HEK293 (cell line): ENCODE data around the gene ALG1.

Experiments
- CTCF ChIA-PET: fragments of 350-600 bp; formaldehyde crosslinking; extraction: SDS; loops from one replicate; lab custom pipeline; 2021; ENCODE audit warnings: antibody characterized with exemption; lab: Yijun Ruan, JAX
- POLR2A ChIA-PET: fragments of 300-600 bp; formaldehyde crosslinking; extraction: SDS; loops from one replicate; lab custom pipeline; 2020; ENCODE audit warnings: antibody characterized with exemption, inconsistent platforms; lab: Yijun Ruan, JAX
- H3K27ac ChIP-seq: fragments of 200-500 bp; sonication (Bioruptor generic); 2 replicates; pipeline ENCODE4 v1.5.1; 2014; ENCODE audit warnings: low read depth, low read length, control low read depth, inconsistent platforms; ENCODE audit errors: extremely low read depth
- H3K36me3 ChIP-seq, 2 experiments: fragments of 200-500 bp in 1 of 2; sonication (Bioruptor generic) in 1 of 2; 1 replicate in 1 of 2; 2 replicates in 1 of 2; pipeline ENCODE4 v1.5.1; 2014 to 2017; ENCODE audit warnings: inconsistent platforms in 2 of 2, low read length in 2 of 2; ENCODE audit not compliant: control insufficient read depth in 2 of 2, insufficient read depth in 1 of 2
- H3K4me1 ChIP-seq: fragments of 200-500 bp; sonication (Bioruptor generic); 2 replicates; pipeline ENCODE4 v1.5.1; 2014; ENCODE audit warnings: mild to moderate bottlenecking, low read length, inconsistent platforms; ENCODE audit not compliant: control insufficient read depth, insufficient read depth
- H3K4me3 ChIP-seq: 2 replicates; pipeline ENCODE4 v1.5.1; 2011; ENCODE audit warnings: low read depth, mild to moderate bottlenecking, control low read depth, low read length, moderate library complexity
- H3K9me3 ChIP-seq: fragments of 200-500 bp; sonication (Bioruptor generic); 2 replicates; pipeline ENCODE4 v1.5.1; 2014; ENCODE audit warnings: low read depth, low read length, inconsistent platforms; ENCODE audit not compliant: control insufficient read depth, insufficient read depth
- BCL11B ChIP-seq: fragments of 450-650 bp; formaldehyde crosslinking; IDR thresholded peaks from 2 replicates; pipeline ENCODE4 v1.5.1; 2016; ENCODE audit warnings: low read depth, missing biosample characterization, missing genetic modification characterization
- CTCF ChIP-seq: fragments of 450-650 bp; formaldehyde crosslinking; IDR thresholded peaks from 2 replicates; pipeline ENCODE4 v1.5.1; 2016; ENCODE audit warnings: missing biosample characterization, missing genetic modification characterization
- FEZF1 ChIP-seq: fragments of 450-650 bp; formaldehyde crosslinking; IDR thresholded peaks from 2 replicates; pipeline ENCODE4 v1.5.1; 2016; ENCODE audit warnings: missing biosample characterization, missing genetic modification characterization
- YY1 ChIP-seq: fragments of 450-650 bp; formaldehyde crosslinking; IDR thresholded peaks from 2 replicates; pipeline ENCODE4 v1.5.1; 2018; ENCODE audit warnings: missing biosample characterization, missing genetic modification characterization
- ZFP41 ChIP-seq: fragments of 450-650 bp; formaldehyde crosslinking; IDR thresholded peaks from 2 replicates; pipeline ENCODE4 v1.5.1; 2016; ENCODE audit warnings: missing biosample characterization, missing genetic modification characterization, borderline replicate concordance
- ZIC2 ChIP-seq: fragments of 450-650 bp; formaldehyde crosslinking; IDR thresholded peaks from 2 replicates; pipeline ENCODE4 v1.5.1; 2016; ENCODE audit warnings: missing biosample characterization, missing genetic modification characterization
- ZNF155 ChIP-seq: fragments of 450-650 bp; formaldehyde crosslinking; IDR thresholded peaks from 2 replicates; pipeline ENCODE4 v1.5.1; 2016; ENCODE audit warnings: missing biosample characterization, missing genetic modification characterization
- ZNF23 ChIP-seq: fragments of 450-650 bp; formaldehyde crosslinking; IDR thresholded peaks from 2 replicates; pipeline ENCODE4 v1.5.1; 2016; ENCODE audit warnings: missing biosample characterization, missing genetic modification characterization, borderline replicate concordance
- ZNF239 ChIP-seq: fragments of 450-650 bp; formaldehyde crosslinking; IDR thresholded peaks from 2 replicates; pipeline ENCODE4 v1.5.1; 2016; ENCODE audit warnings: missing biosample characterization, missing genetic modification characterization
- ZNF341 ChIP-seq: fragments of 450-650 bp; formaldehyde crosslinking; IDR thresholded peaks from 2 replicates; pipeline ENCODE4; 2016; ENCODE audit warnings: low read depth, missing biosample characterization, missing genetic modification characterization
- ZNF350 ChIP-seq: fragments of 450-650 bp; formaldehyde crosslinking; IDR thresholded peaks from 2 replicates; pipeline ENCODE4 v1.5.0; 2017; ENCODE audit warnings: missing biosample characterization, mild to moderate bottlenecking, missing genetic modification characterization
- ZNF354C ChIP-seq: fragments of 450-650 bp; formaldehyde crosslinking; IDR thresholded peaks from 2 replicates; pipeline ENCODE4 v1.5.1; 2016; ENCODE audit warnings: missing biosample characterization, missing genetic modification characterization, low read depth, borderline replicate concordance
- ZNF423 ChIP-seq: fragments of 450-650 bp; formaldehyde crosslinking; IDR thresholded peaks from 2 replicates; pipeline ENCODE4 v1.5.1; 2016; ENCODE audit warnings: missing biosample characterization, missing genetic modification characterization
- ZNF488 ChIP-seq: fragments of 450-650 bp; formaldehyde crosslinking; IDR thresholded peaks from 2 replicates; pipeline ENCODE4 v1.5.1; 2016; ENCODE audit warnings: missing biosample characterization, missing genetic modification characterization
- ZNF549 ChIP-seq: fragments of 450-650 bp; IDR thresholded peaks from 2 replicates; pipeline ENCODE4 v1.5.1; 2018; ENCODE audit warnings: missing biosample characterization, missing genetic modification characterization, mild to moderate bottlenecking, inconsistent platforms, moderate library complexity
- ZNF654 ChIP-seq: fragments of 450-650 bp; formaldehyde crosslinking; IDR thresholded peaks from 2 replicates; pipeline ENCODE4 v1.5.1; 2016; ENCODE audit warnings: low read depth, missing biosample characterization, missing genetic modification characterization
- ZXDB ChIP-seq: fragments of 450-650 bp; formaldehyde crosslinking; IDR thresholded peaks from 2 replicates; pipeline ENCODE4 v1.5.1; 2016; ENCODE audit warnings: missing biosample characterization, missing genetic modification characterization
- TF ChIP-seq, protein P1 (sequence below): fragments of 450-650 bp; formaldehyde crosslinking; IDR thresholded peaks from 2 replicates; pipeline ENCODE4 v1.5.1; 2016; ENCODE audit warnings: missing biosample characterization, missing genetic modification characterization
- TF ChIP-seq, protein P2 (sequence below): fragments of 450-650 bp; formaldehyde crosslinking; IDR thresholded peaks from 2 replicates; pipeline ENCODE4 v1.5.1; 2016; ENCODE audit warnings: missing biosample characterization, missing genetic modification characterization
- TF ChIP-seq, protein P3 (sequence below): fragments of 450-650 bp; formaldehyde crosslinking; IDR thresholded peaks from 2 replicates; pipeline ENCODE4 v1.5.1; 2016; ENCODE audit warnings: missing biosample characterization, missing genetic modification characterization

The ALG1 gene

DNA sequence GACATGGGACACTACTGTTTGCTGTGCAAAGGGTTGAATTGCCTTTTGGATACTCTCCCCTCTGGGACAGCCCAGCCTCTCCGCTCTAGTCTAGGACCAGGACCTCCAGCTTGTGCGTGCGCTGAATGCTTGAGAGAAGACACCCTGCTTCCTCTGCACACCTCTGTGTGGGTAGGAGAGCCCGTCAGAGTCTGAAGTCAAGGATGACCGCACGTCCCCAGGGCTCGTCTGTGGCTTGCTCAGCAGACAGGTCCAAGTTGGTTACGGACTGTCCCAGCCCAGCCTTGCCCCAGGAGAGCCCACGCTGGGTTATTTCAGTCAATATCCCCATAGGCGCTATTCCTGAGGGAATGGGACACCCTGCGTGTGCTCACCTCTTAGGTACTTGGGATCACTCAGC, 9.6 kb upstream of the ALG1 start:
- no peak overlapping the region for H3K4me3 ChIP-seq
- POLR2A ChIA-PET: no interaction called here
- no peaks in the 10 kb centered on the region for H3K9me3 ChIP-seq
- CTCF ChIA-PET: interaction anchor here (0.7 to 0.9 kb wide), 2 partner anchors 9 to 71 kb away, joined by 3 to 5 read pairs; partner anchors contain the start of gene ALG1
- peaks cover 14% of the 10 kb centered on the region for H3K4me1 ChIP-seq
- no peak overlapping the region for H3K27ac ChIP-seq
- TF ChIP-seq ZNF654 (tag by site-specific recombination) (no peak), ZNF341 (no peak), ZXDB (tag by site-specific recombination) (no peak), BCL11B (no peak), ZFP41 (tag by site-specific recombination) (no peak), ZNF350 (tag by site-specific recombination) (no peak), ZNF423 (tag by site-specific recombination) (no peak), ZNF549 (tag by site-specific recombination) (no peak), ZNF354C (tag by site-specific recombination) (no peak), ZNF239 (tag by site-specific recombination) (no peak), YY1 (tag by site-specific recombination) (no peak), FEZF1 (tag by site-specific recombination) (no peak), ZIC2 (tag by site-specific recombination) (no peak), ZNF23 (tag by site-specific recombination) (no peak)
- no peaks in the 10 kb centered on the region for H3K36me3 ChIP-seq

DNA sequence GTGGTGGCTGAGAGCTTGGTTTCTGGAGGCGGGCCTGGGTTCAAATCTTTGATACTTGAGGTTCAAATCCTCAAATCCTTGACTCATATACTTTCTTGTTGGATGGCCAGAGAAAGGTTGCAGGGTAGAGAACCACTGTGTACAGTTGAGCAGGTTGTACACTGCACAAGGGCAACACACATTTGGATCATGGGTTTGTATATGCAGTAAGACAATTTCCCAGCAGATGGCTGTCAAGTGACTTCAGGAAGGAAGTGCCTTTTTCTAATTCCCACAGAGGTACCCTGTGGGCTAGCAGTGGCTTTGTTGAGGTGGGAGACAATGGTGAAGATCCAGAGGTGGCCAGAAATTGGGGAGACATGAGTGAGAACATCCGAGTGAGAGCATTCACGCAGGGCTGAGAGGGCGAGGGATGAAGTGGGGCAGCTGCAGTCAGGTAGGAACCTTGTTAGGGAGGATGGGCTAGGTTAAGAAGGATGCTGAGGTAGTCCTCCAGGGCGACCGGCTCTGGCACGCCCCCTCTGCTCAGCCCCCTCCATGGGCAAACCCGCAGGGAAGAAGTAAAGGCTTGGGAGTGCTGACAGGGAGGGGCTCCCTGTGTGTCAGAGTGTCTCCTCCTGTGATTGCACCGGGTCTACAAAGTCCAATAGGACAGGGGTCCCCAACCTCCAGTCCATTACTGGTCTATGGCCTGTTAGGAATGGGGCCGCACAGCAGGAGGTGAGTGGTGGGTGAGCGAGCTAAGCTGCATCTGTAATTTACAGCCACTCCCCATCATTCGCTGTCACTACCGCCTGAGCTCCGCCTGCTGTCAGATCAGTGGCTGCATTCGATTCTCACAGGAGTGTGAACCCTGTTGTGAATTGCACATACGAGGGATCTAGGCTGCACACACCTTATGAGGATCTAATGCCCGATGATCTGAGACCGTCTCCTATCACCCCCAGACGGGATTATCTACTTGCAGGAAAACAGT, 8.6 kb upstream of the ALG1 start:
- TF ChIP-seq CTCF (peak; percentile 31; the same call in 1 of the 2 replicates), ZIC2 (tag by site-specific recombination) (0 out of 2 replicates have a peak, but pooled peaks have one; percentile 11), ZNF155 (tag by site-specific recombination) (no peak), ZNF654 (tag by site-specific recombination) (peak; percentile 14; the same call in 1 of the 2 replicates), ZNF488 (tag by site-specific recombination) (no peak)
- TF ChIP-seq, protein P1, sequence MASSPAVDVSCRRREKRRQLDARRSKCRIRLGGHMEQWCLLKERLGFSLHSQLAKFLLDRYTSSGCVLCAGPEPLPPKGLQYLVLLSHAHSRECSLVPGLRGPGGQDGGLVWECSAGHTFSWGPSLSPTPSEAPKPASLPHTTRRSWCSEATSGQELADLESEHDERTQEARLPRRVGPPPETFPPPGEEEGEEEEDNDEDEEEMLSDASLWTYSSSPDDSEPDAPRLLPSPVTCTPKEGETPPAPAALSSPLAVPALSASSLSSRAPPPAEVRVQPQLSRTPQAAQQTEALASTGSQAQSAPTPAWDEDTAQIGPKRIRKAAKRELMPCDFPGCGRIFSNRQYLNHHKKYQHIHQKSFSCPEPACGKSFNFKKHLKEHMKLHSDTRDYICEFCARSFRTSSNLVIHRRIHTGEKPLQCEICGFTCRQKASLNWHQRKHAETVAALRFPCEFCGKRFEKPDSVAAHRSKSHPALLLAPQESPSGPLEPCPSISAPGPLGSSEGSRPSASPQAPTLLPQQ (tag by site-specific recombination): no peak
- TF ChIP-seq, protein P2, sequence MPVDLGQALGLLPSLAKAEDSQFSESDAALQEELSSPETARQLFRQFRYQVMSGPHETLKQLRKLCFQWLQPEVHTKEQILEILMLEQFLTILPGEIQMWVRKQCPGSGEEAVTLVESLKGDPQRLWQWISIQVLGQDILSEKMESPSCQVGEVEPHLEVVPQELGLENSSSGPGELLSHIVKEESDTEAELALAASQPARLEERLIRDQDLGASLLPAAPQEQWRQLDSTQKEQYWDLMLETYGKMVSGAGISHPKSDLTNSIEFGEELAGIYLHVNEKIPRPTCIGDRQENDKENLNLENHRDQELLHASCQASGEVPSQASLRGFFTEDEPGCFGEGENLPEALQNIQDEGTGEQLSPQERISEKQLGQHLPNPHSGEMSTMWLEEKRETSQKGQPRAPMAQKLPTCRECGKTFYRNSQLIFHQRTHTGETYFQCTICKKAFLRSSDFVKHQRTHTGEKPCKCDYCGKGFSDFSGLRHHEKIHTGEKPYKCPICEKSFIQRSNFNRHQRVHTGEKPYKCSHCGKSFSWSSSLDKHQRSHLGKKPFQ (tag by site-specific recombination): peak; percentile 73
- TF ChIP-seq, protein P3, sequence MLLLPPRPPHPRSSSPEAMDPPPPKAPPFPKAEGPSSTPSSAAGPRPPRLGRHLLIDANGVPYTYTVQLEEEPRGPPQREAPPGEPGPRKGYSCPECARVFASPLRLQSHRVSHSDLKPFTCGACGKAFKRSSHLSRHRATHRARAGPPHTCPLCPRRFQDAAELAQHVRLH (tag by site-specific recombination): 0 out of 2 replicates have a peak, but pooled peaks have one; percentile 27

More for the DNA sequence above, 8.6 kb upstream of the ALG1 start:
- ChIA-PET POLR2A (no interaction called here), CTCF (interaction anchor here (0.7 to 0.9 kb wide), 2 partner anchors 8 to 70 kb away, joined by 3 to 5 read pairs; partner anchors contain the start of gene ALG1)
- Histone ChIP-seq H3K4me3 (no peak overlapping the region), H3K27ac (no peak overlapping the region), H3K4me1 (peaks cover 14% of the 10 kb centered on the region), H3K36me3 (no peaks in the 10 kb centered on the region), H3K9me3 (no peaks in the 10 kb centered on the region)
